Skeletal muscle cell (primary cell): ENCODE measurements around the gene CRIM1.

ENCODE experiments used
- DNase-seq: peaks from one replicate; pipeline ENCODE4 v3.0.0-alpha.2; 2010; ENCODE audit warnings: low read depth
- H3K4me3 ChIP-seq: 2 replicates; pipeline ENCODE4 v1.5.1; 2011; ENCODE audit warnings: low read depth, mild to moderate bottlenecking, control low read depth, low read length, moderate library complexity

The CRIM1 gene

DNA sequence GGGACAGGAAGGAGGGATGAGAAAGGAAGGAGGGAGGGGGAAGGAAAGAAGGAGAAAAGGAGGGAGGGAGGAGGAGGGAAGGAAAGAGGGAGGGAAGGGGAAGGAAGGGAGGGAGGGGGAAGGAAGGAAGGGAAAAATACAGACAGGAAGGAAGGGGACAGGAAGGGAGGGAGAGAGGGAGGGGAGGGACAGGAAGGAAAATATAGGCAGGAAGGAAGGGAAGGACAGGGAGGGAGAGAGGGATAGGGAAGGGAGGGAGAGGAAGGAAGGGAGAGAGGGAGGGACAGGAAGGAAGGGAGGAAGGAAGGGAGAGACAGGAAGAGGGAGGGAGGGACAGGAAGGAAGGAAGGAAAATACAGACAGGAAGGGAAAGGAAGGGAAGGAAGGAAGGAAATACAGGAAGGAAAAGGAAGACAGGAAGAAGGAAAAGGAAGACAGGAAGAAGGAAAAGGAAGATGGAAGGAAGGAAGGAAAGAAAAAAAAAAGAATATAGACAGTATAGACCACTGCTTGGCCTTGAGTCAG, 178.8 kb downstream of the CRIM1 start:
- no peak overlapping the region for H3K4me3 ChIP-seq
- DNase-seq = no peak

DNA sequence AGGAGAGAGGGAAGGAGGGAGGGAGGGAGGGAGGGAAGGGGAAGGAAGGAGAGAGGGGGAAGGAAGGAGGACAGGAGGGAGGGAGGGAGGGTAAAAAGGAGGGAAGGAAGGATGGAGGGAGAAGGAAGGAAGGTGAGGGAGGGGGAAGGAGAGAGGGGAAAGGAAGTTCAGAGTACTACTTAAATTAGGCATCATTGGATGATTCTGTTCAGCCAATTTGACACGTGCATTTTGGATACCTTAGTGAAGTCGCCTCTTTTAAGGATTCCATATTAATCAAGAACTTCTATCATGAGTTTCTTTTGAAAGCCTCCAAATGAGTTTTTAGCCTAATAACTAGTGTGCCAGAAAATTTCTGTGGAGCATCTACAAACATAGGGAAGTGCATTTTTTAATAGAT, 179.5 kb downstream of the CRIM1 start:
- no peak overlapping the region for H3K4me3 ChIP-seq
- no peak for DNase-seq

DNA sequence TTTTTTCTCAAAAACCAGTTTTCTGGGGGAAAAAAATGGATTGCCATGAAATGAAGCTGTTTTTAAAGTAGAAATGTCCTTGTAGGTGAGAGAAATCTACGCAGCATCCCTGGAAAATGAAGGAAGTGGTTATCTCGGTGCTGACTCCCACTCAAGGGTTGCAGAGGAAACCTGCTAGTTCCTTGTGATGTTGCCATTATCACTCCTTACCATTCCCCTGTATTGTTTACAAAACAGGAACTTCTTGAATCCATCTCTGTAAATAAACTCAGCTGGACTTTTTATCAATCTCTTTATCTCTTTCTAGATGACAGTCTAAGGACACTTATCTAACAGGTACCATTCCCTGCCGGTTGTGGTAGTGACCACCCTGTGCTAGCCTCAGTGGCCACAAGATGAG, 181.2 kb downstream of the CRIM1 start:
- H3K4me3 ChIP-seq = no peak overlapping the region
- no peak for DNase-seq

DNA sequence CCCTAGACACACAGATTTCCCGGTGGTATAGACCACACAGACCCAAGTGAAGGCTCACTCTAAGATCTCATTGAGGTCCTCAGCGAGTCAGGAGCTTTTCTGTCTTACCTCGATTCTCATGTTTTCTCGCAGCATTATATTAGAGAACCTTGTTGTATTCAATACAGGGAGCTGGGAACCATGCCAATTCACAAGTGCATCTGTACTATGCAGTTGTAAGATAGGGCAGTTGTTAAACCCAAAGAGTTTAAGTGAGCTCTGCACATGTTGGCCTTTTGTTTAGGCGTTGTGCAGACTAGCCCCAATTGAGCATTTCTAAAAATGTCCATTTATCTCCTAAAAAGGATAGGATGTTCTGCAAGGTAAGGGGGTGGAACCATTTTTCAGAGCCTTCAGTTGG, 182.8 kb downstream of the CRIM1 start:
- no peak overlapping the region for H3K4me3 ChIP-seq
- DNase-seq = no peak

DNA sequence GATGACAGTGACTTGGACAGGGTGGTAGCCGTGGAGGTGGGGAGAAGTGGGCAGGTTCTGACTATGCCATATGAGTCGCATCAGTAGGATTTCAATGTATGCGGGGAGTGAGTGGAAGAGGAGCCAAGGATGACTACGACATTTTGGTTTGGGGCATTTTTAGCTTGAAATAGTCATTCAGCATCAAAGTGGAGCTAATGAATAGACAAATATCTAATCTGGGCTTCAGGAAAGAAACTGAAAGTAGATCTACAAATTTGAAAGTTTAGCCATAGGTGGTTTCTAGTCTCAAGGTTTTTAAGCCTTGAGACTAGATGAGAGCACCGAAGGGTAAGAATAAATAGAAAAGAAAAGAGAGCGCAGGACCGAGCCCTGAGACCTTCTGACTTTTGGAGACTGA, 184.1 kb downstream of the CRIM1 start:
- DNase-seq = no peak
- H3K4me3 ChIP-seq = no peak overlapping the region

DNA sequence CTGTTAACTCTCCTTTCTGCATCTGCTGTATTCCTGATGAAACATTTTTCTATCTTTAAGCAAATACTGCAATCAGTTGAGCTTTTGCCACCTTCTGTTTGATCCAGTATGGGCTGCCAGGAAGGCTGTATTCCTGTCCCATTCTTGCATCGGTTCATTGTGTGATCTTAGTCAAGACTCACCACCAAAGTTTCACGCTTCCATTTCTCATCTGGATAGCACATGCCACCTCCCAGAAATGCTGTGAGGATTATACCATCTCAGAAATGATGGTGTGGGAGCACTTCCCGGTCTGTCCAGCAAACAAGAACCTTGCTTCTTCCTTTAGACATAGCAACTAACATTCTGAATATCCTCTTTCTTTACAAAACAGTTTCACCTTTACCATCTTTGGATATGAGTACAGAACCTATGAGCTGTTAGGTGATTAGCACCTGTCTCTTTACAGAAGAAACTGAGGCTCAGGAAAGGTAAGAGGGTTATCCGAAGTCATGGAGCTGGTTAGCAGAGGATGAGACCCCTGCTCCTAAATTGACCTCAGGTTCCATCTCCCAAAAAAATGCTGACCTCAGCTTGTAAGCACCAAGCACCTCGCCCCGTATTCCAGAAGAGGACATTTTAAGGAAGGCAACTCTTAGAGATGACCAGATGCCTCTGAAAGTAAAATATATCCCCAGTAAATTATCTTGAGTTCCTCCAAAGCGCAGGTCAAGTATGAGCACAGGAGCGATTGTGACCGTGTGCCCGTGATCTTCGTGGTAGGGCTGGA, 185.6 kb downstream of the CRIM1 start:
- DNase-seq = no peak
- no peak overlapping the region for H3K4me3 ChIP-seq

DNA sequence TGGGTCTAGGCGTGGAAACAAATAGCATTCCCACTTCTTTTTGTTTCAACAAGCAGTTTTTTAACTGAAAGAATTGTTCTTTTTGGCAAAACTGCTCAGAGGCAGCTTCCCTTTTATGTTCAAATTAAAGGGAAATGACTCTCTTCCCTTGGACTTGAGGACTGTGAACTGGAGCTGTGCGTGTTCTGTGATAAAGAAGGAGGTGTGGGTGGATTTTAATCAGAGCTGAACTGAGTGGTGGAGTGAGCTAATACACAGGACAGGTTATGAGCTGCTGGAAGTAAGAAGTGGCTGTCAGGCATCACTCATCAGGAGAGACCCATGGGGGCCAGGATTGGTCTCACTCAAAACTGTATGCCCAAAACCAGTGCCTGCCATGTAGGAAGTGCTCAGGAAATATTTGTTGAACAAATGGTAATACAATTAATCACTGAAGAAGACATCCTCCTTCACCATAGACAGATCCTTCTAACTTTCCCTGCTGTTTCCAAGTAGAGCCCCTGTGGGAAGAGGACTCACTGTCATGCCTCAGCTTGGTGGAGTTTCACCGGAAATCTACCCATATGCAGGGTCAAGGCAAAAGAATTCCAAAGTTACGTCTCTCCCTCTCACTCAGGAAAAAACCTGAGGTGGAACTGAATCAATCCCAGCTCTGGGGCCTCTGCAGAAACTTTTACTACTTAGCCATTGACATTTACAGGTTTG, 186.5 kb downstream of the CRIM1 start:
- no peak overlapping the region for H3K4me3 ChIP-seq
- DNase-seq = no peak

DNA sequence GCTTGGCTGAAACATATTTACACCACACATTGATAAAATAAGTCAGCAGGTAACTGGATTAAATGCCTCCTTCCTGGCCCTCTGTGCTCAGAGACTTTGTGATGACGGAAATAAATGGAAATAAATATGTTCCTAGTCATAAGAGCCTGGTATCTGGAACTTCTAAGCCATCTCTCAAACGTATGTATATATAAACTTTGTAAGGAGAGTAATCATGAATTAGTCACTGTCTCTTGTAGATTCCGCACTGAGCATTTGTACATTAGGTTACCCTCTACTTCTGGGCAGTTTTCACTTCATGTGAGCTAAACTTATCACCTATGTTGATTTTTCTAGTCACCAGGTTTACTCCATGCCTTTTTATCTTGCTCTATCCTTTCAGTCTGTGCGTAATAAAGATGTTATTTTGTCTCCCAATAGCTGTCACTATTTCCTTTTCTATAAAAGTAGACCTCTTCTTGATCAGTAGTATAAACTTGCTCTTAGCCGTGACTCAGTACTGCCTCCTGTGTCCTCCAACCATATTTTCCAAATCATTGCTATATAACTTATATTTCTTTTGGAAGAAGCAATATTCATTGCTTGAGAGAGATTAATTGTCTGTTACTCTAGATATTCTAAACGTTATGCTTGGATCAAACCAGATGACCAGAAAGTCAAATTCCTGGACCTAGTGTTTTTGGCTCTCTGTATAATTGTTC, 189.2 kb downstream of the CRIM1 start:
- H3K4me3 ChIP-seq = no peak overlapping the region
- DNase-seq = no peak

DNA sequence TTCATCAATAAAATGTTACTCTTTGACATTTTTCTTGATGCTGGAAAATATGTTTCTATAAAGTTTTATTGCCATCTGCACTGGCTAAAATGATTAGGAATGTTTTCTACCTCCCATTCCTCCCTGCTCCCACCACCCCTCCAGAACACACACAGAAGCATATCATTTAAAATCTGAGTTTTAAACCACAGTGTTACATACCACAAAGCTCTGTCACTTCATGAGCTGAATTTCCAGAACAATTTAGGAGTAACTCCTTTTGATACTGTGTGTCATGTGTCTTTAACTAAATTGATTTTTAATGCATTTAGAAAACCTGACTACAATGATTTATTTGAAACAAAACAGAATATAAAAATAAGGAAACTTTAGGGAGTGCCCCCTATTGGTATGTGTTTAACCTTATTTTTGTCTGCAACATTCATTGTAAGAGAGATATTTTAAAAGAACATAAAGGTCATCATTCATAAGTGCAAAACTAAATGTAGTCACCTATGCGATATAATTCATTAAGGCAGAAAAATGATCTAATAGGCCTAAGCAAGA, 190.4 kb downstream of the CRIM1 start:
- DNase-seq = no peak
- no peak overlapping the region for H3K4me3 ChIP-seq

DNA sequence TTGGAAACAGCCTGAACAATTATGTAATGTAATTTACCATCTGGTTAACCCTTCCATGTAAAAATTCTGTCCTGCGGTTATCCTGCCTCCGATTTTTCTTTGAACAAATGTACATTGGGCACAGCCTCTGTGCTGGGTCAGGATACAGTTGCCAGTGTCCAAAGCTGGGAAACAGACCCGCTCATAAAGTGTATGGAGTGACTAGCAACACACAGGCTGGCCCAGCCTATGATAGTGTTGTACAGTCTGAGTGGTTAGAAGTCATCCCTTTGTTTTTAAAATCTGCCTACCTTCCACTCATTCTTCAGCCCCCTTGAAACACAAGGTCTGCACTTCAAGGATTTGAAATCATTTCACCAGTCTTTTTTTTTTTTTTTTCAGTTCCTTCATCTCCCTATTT, 192.3 kb downstream of the CRIM1 start:
- DNase-seq = no peak

DNA sequence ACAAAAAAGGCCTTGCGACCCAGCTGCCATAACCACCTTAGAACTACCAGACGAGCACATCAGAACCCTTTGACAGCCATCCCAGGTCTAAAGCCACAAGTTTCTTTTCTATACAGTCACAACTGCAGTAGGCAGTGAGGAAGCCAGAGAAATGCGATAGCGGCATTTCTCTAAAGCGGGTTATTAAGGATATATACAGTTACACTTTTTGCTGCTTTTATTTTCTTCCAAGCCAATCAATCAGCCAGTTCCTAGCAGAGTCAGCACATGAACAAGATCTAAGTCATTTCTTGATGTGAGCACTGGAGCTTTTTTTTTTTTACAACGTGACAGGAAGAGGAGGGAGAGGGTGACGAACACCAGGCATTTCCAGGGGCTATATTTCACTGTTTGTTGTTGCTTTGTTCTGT, 193.6 kb downstream of the CRIM1 start:
- no peak overlapping the region for H3K4me3 ChIP-seq
- no peak for DNase-seq

More for the DNA sequence above, 192.3 kb downstream of the CRIM1 start:
- H3K4me3 ChIP-seq = no peak overlapping the region

DNA sequence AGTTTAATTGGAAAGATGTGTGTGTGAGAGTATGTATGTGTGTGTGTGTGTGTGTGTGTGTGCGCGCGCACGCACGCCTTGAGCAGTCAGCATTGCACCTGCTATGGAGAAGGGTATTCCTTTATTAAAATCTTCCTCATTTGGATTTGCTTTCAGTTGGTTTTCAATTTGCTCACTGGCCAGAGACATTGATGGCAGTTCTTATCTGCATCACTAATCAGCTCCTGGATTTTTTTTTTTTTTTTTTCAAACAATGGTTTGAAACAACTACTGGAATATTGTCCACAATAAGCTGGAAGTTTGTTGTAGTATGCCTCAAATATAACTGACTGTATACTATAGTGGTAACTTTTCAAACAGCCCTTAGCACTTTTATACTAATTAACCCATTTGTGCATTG, 194.4 kb downstream of the CRIM1 start:
- no peak overlapping the region for H3K4me3 ChIP-seq
- DNase-seq = no peak

DNA sequence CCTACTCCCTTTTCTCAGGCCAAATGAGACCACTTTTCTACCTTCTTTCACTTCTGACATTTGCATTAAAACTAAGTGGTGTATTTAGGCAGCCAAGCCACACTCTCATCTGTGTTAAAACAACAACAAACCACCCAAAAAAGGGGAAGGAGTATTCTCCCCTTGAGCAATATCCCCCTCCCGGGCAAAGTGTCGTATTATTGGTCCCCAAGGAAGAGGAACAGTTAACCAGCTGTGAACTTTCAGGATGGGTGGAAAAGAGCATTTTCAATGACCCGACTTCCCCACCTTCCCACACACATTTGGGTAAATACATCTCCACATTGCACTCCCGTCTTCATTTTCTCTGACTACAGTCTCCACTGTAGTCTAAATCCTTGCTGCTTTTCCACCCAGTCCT, 198.1 kb downstream of the CRIM1 start:
- DNase-seq = no peak
- no peak overlapping the region for H3K4me3 ChIP-seq

DNA sequence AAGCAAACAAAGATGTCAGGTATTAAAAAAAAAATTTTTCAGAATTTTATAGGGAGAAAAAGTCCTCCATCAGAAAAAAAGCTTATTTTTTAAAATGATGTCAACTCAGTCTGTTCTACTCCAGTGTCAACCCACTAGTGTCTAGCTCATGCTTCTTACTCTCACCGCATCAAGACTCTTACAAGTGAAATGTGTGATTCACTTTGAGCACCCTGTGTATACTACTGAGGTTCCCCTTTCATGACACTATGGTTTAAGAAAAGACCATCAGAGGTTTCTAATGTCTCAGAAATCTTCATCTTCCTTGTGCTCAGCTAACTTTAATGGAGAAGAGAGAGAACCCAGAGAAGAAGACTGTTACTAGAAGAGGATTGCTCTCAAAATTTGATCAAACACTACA, 199.0 kb downstream of the CRIM1 start:
- no peak for DNase-seq
- H3K4me3 ChIP-seq = no peak overlapping the region

DNA sequence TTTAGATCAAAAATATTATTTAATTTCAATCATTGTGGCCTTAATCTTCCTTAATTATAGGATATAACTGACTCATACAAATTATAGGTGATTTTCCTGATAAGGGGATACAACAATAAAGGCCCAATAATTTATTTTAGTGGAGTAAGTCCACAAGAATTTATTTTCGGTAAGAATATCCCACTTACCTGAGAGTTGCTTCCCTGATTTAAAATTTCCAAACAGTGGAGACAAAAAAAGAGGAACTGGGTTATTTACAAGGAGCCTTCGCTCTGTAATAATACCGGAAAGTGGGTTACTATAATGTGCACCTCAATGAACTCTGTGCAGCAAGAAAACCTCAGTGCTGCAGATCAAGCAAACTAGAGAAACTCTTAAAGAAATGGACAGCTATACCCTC, 200.2 kb downstream of the CRIM1 start:
- no peak overlapping the region for H3K4me3 ChIP-seq
- no peak for DNase-seq

DNA sequence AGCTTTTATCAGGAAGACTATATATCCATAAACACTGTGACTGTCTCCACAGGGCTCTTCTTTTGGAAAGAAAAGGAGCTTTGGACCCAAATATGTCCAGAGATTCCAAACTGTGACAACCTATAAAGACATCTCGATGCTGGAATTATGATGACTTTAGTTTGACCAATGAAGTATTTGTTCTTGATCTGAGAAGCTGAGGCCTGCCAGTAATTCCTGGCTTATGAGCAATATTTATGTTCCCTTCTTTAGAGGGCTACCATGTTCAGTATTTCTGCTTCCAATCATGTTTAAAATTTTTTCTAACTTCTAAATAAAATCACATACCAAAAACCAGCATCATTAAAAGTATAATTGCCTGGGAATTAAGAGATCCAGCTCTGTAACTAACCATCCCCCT, 201.3 kb downstream of the CRIM1 start:
- DNase-seq = no peak
- no peak overlapping the region for H3K4me3 ChIP-seq

DNA sequence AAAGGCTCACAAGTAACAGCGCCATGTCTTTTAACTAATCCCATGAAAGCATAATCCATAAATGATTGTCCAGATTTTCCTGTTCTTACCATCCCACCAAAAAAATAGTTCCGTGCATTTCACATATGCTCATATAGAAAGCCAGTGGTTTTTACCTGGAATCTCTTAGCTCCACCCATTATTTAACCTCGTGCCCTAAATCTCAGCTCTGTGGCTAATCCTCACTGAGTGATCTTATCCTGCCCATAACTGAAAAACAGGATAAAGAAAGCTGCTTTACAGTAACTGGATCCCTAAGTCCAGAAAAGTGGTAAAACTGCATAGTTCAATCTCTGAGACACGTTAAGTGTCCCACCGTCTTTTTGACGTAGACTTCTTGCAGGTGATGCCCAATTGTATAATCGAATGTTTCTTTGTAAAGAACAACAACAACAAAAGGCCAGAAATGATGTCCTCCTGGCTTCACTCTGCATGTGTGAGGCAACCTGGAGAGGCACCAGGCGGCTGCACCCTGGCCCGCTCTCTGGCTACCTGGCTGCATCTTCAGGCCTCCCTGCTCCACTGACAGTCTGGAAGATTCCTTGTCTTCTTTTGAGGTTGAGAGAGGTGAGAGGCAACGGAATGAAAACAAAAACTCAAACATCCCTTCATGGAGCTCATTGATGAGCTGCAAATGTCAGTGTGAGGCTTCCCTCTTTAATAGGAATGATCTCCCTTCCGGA, 203.8 kb downstream of the CRIM1 start:
- no peak for DNase-seq
- no peak overlapping the region for H3K4me3 ChIP-seq

DNA sequence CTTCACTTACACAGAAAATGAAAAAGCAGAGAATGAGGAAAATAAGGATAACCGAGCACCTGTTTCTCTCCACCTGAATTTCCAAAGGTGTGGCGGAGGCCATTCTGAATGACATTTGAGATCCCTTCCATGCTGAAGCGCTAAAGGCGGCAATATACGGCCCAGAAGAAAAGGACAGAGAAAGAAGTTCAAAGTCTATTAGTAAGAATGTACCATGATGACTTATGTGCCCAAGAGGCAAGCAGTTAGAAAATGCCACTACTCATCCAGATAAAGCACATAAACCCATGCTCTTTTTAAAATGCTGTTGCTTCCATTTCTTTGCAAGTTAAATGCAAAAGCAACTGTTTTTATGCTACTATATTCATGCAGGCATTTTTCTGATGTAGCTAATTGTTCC, 205.1 kb downstream of the CRIM1 start:
- no peak for DNase-seq
- no peak overlapping the region for H3K4me3 ChIP-seq

DNA sequence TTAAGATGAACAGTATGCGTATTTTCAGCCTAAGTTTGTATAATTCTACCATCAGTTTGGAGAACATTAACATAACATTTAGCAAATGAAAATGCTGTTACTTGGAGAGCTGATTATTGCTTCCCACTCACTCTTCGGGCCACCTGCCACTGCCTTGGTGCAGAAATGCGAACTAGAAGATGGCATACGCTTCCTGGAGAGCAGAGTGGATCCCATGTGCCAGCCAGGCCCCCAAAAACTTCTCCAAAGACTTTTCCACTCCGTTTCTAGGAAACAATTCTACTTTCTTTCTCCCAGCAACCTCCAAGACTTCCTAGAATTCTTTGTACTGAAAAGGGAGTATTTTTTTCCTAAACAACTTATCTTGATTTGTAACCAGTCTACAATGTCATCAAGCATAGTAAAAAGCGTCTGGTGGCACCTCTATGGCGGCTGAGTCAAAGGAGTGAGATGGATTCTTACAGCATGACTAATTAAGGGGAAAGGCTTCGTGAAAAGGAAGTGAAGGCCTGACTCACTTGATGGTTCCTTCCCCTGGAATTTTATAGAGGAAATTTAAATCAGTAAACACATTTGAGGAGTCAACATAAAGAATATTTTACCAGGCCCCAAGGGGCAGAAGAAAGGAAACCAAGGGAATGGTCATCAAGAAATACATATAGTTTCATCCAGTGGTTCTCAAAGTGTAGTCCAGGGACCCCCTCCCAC, 205.8 kb downstream of the CRIM1 start:
- peak; percentile 65 for DNase-seq
- H3K4me3 ChIP-seq = no peak overlapping the region
